Hematopoietic multipotent progenitor cell (in vitro differentiated cells): ENCODE results near the gene THAP4. TPM values are rescaled to one million over a fixed set of nuclear protein-coding genes. Genes with fewer than 3 reads are reported as not detected.

Experiments used
- DNase-seq, 3 donors: peaks; one replicate each; pipeline ENCODE4 v3.0.0-alpha.2; 2011 to 2015; ENCODE audit warnings: low read depth in 2 of 3, low spot score in 2 of 3
- total RNA-seq: library from RNA; depleted of rRNA; stranded (reverse); fragments of >200 nt; gene quantifications from one replicate; pipeline ENCODE4 v1.2.3, GENCODE V29; 2012

THAP4 gene, protein sequence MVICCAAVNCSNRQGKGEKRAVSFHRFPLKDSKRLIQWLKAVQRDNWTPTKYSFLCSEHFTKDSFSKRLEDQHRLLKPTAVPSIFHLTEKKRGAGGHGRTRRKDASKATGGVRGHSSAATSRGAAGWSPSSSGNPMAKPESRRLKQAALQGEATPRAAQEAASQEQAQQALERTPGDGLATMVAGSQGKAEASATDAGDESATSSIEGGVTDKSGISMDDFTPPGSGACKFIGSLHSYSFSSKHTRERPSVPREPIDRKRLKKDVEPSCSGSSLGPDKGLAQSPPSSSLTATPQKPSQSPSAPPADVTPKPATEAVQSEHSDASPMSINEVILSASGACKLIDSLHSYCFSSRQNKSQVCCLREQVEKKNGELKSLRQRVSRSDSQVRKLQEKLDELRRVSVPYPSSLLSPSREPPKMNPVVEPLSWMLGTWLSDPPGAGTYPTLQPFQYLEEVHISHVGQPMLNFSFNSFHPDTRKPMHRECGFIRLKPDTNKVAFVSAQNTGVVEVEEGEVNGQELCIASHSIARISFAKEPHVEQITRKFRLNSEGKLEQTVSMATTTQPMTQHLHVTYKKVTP
- 49.8 TPM for total RNA-seq

DNA sequence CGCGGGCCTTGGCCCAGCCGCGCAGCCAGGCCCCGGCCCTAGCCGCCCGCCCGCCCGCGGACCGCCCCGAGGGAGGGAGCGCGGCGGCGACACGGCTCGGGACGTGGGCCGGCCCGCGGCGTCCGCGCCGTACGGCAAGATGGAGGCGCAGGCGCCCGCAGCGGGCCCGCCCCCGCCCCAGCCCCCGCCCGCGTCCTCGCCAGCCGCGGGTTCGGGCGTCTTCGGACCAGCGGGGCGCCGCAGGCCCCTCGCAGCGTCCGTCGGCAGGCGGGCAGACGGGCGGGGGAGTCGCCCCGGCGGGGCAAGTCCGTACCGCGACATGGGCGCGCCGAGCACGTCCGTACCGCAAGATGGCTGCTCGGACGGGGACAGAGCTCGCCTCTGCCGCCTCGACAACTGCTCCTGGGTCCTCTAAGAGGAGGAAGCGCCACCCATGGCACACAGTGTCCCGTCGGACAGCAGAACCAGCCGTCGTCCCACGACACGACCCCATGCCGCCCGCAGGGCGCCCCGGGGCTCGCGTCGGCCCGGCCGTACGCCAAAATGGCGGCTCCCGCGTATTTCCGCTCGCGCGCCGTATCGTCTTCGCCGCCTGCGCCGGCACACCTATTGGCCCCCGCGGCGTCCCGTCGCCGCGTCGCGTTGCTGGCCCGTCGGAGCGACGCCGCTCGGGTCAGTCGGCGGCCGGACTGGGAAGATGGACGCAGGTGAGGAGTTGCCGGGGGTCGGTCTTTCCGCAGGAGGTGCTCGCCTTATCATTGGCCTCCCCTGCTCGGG is at the start of gene THAP4, which contains the start of gene ATG4B:
Gene THAP4 (minus strand): TSS at position 141 of the 777 bp plus-strand sequence. CDS start 141 bp downstream, outside the sequence.
Gene ATG4B (plus strand): TSS at position 676 of the 777 bp plus-strand sequence. CDS start 22 bp downstream, at position 698.
- peak; percentile 78 to 84 (median 81) for DNase-seq

DNA sequence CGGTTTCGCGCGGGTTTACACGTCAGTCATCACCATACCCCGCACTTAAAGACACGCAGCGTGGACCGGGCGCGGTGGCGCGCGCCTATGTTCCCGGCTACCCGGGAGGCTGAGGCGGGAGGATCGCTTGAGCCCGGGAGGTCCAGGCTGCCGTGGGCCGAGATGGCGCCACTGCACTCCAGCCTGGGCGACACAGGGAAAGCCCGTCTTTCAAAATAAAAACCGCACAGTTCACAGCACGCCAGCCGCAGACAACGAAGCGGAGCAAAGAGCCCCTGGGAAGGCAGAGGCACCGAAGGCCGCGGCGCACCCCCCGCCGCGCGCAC is 49.3 kb upstream of the THAP4 start:
- no peak for DNase-seq

DNA sequence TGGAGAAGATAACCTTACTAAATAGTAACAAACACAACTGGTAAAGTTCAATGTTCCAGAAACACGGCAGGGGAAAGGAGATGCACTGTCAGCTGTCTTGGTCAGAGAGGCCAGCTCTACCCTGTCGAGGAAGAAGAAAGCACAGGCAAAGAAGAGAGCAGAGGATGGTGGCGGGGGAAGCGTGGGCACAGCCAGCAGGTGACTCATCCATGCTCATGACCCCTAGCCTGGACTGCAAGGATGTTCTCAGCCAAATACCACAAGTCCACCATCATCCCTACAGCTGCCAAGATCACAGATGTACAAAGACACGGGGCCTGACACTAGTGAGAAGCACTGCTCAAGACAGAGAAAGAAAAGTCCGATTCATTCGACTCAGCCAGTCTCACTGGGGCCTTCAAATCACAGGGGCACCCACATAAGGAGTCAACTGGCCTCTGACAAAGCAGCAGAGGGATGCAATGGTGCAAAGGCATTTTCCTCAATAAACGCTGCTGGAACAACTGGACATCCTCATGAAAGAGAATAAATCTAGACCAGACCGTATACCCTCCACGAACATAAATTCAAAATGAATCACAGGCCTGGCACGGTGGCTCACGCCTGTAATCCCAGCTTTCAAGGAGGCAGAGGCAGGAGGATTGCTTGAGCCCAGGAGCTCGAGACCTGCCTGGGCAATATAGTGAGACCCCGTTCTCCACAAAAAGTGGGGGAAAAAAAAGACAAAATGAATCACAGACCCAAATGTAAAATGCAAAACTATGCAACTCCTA is 44.1 kb upstream of the THAP4 start:
- DNase-seq = no peak

DNA sequence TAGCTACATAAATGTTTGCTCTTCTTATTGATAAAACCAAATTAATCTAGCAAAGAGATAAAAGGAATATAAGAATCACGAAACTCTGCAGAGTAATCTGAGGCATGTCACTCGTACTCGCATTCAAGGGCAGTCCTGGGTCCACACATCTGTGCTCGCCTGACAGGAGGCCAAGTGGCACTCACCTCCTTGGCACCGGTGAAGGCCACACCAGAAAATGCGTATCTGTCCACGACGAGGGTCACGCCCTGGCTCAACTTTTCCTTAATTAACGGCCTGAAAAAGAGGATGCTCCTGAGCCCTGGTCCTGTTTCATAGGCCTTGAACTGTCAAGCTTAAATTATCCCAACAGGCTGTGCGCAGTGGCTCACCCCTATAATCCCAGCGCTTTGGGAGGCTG is 43.1 kb upstream of the THAP4 start:
- no peak for DNase-seq

DNA sequence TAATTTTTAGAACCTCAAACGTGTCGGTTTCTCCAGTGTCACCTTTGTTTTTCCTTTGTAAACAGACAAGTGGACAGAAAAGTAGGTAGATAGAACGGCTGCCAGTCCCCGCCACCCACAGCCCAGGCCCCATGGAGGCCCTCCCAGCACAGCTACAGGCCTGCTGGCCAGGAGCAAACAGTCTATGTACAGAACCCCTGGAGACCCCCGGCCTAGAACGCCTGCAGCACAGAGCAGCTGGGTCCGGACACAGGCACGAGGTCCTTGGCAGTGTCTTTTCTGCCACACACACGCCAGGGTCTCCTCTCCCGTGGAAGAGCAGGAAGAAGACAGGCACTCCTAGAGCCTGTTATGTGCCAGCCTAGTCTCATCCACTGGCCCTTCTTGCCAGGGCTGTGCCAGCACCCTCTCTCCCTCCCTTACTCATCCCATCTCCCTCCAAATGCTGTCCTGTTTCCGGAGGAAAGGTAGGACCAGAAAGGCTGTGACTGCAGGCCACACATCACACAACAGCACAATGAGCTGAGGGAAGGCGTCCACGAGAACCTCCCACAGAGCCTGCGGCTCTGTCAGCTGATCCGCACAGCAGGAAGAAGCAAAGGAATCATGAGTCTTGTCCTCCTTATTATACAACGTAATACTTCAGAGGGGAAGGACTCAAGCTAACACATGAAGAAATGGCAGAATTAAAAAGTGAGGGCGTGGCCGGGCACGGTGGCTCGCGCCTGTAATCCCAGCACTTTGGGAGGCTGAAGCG is 42.0 kb upstream of the THAP4 start:
- no peak for DNase-seq

DNA sequence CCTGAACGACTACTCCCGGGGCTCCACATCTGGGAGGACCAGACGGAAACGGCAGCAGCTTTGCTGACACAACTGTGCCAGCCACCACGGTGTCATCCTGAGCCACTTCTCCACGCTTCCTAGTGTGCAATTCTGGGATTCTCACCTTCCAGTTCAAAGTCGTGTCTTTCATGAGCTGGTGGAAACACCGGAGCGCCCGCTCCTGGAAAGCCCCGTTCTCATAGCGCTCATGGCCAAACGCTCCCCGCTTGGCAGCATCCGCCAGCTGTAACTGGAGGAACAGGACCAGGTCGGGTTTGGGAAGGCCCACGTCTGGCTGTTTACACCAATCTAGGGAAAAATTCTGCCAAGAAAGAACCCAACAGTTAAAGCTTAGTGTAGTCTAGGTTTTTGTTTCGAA is 41.3 kb upstream of the THAP4 start:
- DNase-seq = no peak

DNA sequence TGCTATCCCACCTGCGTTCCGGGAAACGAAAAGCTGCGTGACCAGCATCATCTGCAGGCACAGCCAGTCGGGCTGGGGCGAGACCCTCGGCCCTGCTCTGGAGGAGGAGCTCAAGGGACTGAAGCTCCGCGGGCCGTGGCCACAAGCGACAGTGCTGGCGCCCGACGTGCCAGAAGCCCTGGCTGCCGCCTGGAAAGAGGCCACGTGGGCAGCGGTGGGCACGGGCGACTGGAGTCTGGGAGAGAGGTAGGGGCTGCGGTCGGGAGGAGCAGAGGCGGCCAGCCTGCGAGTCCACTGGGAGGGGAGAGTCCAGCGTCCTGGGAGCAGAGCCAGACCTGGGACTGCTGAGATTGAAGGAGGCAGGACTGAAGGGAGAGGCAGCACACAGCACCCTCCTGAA is 40.4 kb upstream of the THAP4 start:
- DNase-seq = no peak

DNA sequence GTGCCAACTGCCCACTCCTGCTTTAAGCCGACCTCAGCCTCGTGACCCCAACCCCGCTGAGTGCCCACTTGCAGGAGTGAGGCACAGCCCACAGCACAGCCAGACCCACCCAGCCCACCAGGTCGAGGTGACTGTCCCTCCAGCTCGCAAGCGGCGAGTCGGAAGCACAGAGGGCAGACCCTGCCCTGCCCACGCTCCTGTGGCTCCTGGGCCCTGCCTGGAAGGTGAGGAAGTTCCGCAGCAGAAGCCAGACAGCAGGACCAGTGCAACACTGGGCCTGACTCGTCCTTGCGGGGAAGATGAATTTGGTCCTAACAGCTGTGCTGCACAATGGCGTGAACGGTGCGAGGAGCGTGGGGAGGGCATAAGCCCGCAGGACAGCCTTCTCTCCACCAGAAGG is 39.7 kb upstream of the THAP4 start:
- DNase-seq = no peak

DNA sequence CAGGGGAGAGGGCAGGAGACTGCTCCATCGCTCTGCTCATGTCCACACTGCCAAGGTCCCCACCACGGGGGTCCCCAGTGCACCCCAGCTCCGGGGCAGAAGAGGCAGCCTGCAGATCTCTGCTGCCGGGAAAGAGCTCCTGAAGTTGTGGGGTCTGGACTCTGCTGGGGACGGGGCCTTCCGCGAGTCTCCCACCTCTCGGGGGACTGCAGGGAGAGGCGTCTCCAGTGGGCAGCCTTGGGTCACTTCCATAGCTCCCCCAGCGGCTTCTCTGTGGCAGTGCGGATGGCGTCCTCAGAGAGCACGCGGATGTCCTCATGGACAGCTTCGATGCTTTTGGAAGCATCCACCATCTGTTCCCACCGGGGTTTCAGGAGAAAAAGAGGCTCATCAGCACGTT is 38.9 kb upstream of the THAP4 start:
- DNase-seq = no peak

DNA sequence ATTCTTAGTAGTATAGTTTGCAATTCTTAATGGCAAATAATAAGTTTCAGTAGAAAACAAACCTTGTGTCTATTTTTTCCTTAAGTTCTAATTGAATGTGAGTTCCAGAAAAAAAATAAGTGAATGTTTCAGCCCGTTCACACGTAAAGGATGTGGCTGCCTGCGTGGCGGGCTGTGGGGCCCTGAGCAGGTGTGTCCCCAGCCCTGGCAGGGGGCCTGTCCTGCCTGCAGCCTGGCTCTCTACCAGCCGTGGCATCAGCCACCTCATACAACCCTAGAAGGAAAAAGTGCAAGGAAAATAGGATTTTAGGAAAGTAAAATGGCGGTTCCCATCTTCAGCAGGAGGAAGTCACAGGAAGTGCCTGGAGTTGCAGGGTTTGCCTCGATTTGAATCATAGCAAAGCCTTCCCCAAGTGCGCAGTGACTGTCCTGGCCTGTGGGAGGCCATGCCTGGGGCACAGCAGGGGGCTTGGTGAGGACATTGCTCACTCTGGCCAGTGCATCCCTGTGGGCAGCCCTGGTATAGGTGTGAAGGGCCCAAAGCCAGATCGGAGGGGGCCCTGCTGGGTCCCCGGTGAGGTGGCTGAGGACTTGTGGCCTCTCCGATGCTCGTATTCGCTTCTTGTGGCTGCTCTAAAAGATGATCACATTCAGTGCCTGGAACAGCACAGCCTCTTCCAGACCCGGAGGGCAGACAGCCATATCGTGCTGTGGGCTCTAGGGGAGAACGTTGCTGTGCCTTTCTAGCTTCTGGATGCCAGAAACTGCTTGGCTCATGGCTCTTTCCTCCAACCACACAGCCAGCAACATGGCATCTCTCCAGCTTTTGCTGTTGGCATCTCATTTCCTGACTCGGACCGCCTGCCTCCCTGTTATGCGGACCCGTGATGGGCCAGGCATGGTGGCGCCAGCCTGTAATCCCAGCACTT is 37.1 kb upstream of the THAP4 start:
- DNase-seq = no peak

DNA sequence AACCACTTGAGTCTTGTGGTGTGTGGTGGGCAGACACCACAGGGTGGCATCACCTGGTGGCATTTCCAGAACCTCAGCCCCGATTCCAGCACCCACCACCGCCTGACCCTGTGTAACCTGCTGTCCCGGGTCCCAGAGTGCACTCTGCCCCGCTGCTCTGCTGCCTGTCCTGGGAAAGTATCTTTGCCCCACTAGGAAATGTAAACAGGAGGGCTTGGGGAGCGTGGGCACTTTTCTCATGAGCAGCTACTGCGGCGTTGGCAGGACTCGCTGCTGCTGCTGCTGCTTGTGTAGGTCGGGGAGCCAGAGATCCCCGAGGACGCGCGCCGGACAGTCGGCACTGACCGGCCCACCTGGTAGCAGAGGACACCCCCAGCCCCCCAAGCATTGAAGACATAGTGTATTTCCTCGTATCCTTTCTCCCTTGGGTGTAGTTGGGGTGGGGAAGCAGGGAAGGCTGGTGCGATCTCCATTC is 36.3 kb upstream of the THAP4 start:
- DNase-seq = no peak

DNA sequence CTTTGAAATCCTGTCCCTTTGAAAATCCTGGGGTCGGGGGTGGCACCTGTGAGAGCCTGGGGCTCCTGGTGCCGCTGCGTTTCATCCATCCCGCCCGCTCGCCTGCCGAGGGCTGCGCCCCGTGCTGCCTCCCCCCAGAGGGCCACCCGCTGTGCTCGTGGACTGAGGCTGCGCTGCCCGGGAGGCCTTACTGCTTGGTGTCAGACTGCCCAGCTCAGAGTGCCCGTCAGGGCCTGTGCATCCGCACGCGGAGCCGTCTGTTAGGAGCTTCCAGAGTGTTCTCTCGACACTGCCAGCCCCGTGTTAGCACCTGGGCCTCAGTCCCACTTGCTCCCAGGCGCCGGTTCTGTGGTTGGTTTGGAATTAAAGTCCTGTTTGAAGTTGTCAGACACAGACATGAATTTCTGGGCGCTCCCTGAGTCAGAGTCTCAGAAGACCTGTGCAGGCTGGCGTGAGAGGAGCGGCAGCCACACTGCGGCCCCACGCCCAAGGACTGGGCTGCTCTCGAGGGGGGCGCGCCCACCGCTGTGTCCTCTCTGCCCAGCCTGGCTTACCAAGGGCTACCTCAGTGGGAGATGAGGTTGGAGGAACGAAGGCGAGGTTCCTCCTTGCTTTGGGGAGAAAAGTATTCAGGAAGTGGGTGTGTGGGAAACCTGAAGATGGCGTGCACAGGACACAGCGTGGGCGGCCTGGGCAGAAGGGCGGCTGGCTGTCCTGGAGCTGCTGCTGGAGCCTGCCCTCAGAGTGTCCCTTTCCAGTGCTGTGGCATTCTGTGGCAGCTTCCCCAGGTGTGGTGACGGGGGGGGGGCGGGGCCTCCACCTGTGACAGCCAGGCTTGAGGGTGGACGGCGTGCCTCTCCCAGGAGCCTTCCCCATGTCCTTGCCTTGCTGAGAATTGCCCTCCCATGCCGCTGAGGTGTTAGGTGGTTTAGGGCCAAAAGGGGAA is 35.6 kb upstream of the THAP4 start:
- DNase-seq = no peak

DNA sequence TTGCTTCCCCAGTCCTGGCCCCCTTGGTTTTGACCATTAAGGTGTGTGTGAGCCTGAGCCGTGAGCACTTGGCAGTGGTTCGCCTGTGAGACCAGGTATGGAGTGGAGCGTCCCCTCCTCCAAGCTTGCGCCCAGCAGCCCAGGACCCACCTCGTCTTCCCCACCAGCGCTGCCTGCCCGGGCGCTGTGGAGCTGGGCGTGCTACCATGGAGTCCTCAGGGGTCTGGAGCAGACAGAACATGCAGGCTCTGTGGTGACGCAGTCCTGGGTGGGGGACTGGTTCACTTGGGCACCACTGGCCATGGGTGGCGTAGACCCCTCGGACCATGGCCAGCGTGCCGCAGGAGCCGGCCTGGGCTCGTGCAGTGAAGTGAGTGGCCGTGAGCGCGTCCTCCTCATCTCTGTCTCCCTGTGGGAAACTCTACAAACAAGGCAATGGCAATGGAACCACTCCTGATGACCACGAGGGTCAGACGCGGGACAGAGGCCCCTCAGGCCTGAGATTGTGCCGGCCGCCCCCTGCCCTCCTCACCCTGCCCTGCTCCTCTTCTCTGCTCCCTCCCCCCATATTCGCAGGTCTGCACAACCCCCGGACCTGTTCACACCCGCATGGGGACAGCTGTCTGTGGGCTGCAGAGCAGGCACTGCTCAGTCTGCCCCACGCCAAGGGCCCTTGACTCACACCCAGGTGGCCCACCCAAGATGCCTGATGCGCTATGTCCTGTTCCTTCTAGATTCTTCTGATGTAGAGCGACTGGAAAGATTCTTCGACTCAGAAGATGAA is 34.7 kb upstream of the THAP4 start:
- DNase-seq = no peak

DNA sequence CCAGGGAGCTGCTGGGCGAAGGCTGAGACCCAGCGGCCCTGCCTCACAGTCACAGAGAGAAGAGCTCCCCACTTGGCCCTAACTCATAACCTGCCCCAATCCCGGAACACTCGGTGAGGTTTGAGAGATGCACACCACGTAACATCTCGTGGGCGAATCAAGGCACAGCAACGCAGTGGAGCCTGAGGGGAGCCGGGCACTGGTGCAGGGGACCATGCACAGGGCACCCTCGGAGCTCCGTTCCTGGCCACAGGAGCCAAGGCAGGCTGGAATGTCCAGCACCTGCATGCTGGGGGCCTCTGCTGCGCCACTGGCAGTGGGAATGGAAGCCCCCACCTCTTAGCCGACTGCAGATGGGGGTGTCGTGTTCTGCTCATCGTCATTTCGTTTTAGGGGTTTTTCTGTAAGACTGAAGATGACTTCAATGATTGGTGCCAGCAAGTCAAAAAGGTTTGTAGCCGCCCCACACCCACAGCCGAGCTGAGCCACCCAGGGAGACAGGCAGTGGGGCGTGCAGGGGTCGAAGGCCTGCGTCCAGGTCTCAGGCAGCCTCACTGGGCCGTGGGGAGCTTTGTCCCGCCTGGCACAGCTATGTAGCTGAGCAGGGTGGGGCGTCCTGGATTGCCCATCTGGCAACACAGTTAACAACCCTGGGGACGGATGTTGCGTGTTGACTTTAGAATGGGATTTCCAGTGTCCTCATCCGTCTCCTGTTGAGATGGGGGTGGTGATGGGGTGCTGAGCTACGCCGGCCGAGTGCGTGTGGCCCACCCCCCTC is 33.6 kb upstream of the THAP4 start:
- DNase-seq = no peak

DNA sequence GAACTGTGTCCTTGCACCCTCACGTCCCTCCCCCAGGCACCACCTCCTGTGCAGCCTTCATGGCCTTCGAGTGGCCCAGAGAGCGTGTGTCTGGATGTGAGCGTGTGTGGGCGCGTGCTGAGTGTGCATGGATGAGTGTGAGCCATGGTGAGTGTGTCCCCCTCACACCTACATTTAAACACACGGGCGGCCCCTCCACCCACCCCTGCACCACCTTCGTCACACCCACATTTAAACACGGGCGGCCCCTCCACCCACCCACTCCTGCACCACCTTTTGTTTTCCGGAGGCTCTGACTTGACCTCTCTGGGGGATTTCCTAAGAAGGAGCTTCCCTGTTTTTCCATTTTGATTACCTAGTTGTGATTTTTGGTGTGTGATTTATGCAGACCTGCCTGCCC is 31.9 kb upstream of the THAP4 start:
- no peak for DNase-seq

DNA sequence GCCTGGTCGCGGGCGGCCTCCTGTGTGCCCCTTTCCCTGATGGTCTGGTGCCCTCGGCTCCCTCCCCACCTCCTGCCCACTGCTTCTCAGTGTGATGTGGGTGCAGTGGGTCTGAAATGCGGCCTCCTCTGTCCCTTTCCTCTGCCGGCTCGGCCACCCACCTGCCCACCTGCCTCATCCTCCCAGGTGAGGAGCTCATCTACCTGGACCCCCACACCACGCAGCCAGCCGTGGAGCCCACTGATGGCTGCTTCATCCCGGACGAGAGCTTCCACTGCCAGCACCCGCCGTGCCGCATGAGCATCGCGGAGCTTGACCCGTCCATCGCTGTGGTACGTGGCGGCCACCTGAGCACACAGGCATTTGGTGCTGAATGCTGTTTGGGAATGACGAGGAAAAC is 31.4 kb upstream of the THAP4 start:
- no peak for DNase-seq
